OCI-LY7 (cell line): ENCODE results near the gene CFAP73. TPM values are rescaled to one million over a fixed set of nuclear protein-coding genes. Genes with fewer than 3 reads are reported as not detected.
A peak's percentile ranks its signal among the peaks of the same experiment; 100 is the strongest.

Experiments
- Bru-seq: library from RNA; stranded (reverse); fragments of 400-500 nt; gene quantifications from one replicate; lab custom pipeline; 2021; lab: Mats Ljungman, UMichigan
- BruChase-seq, 2 experiments: library from RNA; stranded (reverse); fragments of 400-500 nt; gene quantifications; one replicate each; lab custom pipeline; 2021; lab: Mats Ljungman, UMichigan
- BruUV-seq: library from RNA; stranded (reverse); fragments of 400-500 nt; replicated peaks from 2 replicates; lab custom pipeline; 2021; lab: Mats Ljungman, UMichigan
- CTCF ChIA-PET: fragments of 300-600 bp; sonication (Branson Sonifier 250); formaldehyde crosslinking; loops from one replicate; lab custom pipeline; 2022; ENCODE audit warnings: antibody characterized with exemption; ENCODE audit not compliant: unreplicated experiment; lab: Charles Lee
- POLR2A ChIA-PET: fragments of 300-600 bp; sonication (Branson Sonifier 250); formaldehyde crosslinking; loops from one replicate; lab custom pipeline; 2022; ENCODE audit warnings: antibody characterized with exemption; lab: Charles Lee
- DNase-seq: peaks from one replicate; pipeline ENCODE4 v3.0.0-alpha.2; 2015; ENCODE audit warnings: low spot score
- H2AFZ ChIP-seq: fragments of 200-600 bp; sonication (generic), shearing (Covaris generic); 2 replicates; pipeline ENCODE4 v1.6.1; 2014; ENCODE audit warnings: mild to moderate bottlenecking, antibody characterized with exemption, low read length, moderate library complexity
- H3K27ac ChIP-seq: fragments of 200-600 bp; sonication (generic); 2 replicates; pipeline ENCODE4 v1.5.1; 2014; ENCODE audit warnings: mixed run types, low read depth, mild to moderate bottlenecking, moderate library complexity, low read length, inconsistent platforms; ENCODE audit not compliant: poor library complexity, severe bottlenecking
- H3K36me3 ChIP-seq: fragments of 200-600 bp; sonication (generic); 2 replicates; pipeline ENCODE4 v1.6.1; 2014; ENCODE audit warnings: mild to moderate bottlenecking, antibody characterized with exemption, low read length, moderate library complexity, mixed read lengths; ENCODE audit not compliant: insufficient read depth
- H3K4me1 ChIP-seq: fragments of 200-600 bp; sonication (generic); 2 replicates; pipeline ENCODE4 v1.5.1; 2014; ENCODE audit warnings: mild to moderate bottlenecking, low read length; ENCODE audit not compliant: insufficient read depth, poor library complexity, severe bottlenecking
- H3K4me2 ChIP-seq: fragments of 200-600 bp; sonication (generic); 2 replicates; pipeline ENCODE4 v1.6.1; 2014; ENCODE audit warnings: mild to moderate bottlenecking, low read length
- H3K4me3 ChIP-seq: fragments of 200-600 bp; sonication (generic); 2 replicates; pipeline ENCODE4 v1.5.1; 2014; ENCODE audit warnings: mild to moderate bottlenecking, low read depth, low read length; ENCODE audit not compliant: poor library complexity, severe bottlenecking
- H3K79me2 ChIP-seq: fragments of 200-600 bp; sonication (generic); 2 replicates; pipeline ENCODE4 v1.6.1; 2016; ENCODE audit warnings: low read depth, mild to moderate bottlenecking, low read length, moderate library complexity, mixed read lengths; ENCODE audit not compliant: insufficient read depth
- H3K9me2 ChIP-seq: fragments of 200-600 bp; sonication (generic); 2 replicates; pipeline ENCODE4 v1.6.1; 2016; ENCODE audit warnings: mild to moderate bottlenecking, low read length, mixed read lengths; ENCODE audit not compliant: insufficient read depth
- H3K9me3 ChIP-seq: fragments of 200-600 bp; sonication (generic); 2 replicates; pipeline ENCODE4 v1.6.1; 2014; ENCODE audit warnings: mild to moderate bottlenecking, mixed run types, low read length, mixed read lengths
- H4K20me1 ChIP-seq: fragments of 200-600 bp; sonication (generic); 2 replicates; pipeline ENCODE4 v1.6.1; 2014; ENCODE audit warnings: mild to moderate bottlenecking, antibody characterized with exemption, low read length, moderate library complexity, mixed read lengths; ENCODE audit not compliant: insufficient read depth
- EZH2phosphoT487 ChIP-seq: fragments of 200-600 bp; sonication (generic); IDR thresholded peaks from 2 replicates; pipeline ENCODE4 v1.6.1; 2018; ENCODE audit warnings: low read depth, borderline replicate concordance, mild to moderate bottlenecking, mixed run types, antibody characterized with exemption, low read length, moderate library complexity, mixed read lengths
- intact Hi-C: fragments of 100-400 bp; cut with micrococcal nuclease; formaldehyde crosslinking; loops from one replicate; pipeline ENCODE4 v1.10.0; 2022; ENCODE audit not compliant: unreplicated experiment
- long read RNA-seq: library from polyadenylated mRNA; stranded (forward); transcript quantifications from one replicate; pipeline ENCODE4 v2.0.0, GENCODE V29; 2022
- total RNA-seq, 2 experiments: library from RNA; depleted of rRNA in 1 of 2; stranded (reverse); fragments of >200 nt in 1 of 2; shearing (Covaris generic) in 1 of 2; gene quantifications; 2 replicates each; pipeline ENCODE4 v1.2.3, GENCODE V29; 2014 to 2022
- TF ChIP-seq, protein P1 (sequence below): fragments of 200-600 bp; sonication (generic); conservative IDR thresholded peaks from 2 replicates; pipeline ENCODE4 v1.5.1; 2014; ENCODE audit warnings: mild to moderate bottlenecking, antibody characterized with exemption, low read length, moderate library complexity, mixed read lengths

CFAP73 gene
- 14.0 and 26.9 TPM in 2 replicates for total RNA-seq (2014; rRNA removed; shearing (Covaris generic))
- 37.4 and 39.2 TPM in 2 replicates for total RNA-seq (2022)
- percentile 70 among the genes with signal in this experiment for Bru-seq, nascent RNA
- BruChase-seq, experiment 1, labeled RNA remaining after a 6-hour chase = percentile 58 among the genes with signal in this experiment
- percentile 66 among the genes with signal in this experiment for BruChase-seq, experiment 2, labeled RNA remaining after a 2-hour chase
- long read RNA-seq, transcript CFAP73-203 (5 exons, 1,287 nt) = major isoform, 43 of 88 reads
- long read RNA-seq, partial matches to known transcripts = 5 of 88 reads
- long read RNA-seq, other reads (novel, unspliced or antisense) = 40 of 88 reads

DNA sequence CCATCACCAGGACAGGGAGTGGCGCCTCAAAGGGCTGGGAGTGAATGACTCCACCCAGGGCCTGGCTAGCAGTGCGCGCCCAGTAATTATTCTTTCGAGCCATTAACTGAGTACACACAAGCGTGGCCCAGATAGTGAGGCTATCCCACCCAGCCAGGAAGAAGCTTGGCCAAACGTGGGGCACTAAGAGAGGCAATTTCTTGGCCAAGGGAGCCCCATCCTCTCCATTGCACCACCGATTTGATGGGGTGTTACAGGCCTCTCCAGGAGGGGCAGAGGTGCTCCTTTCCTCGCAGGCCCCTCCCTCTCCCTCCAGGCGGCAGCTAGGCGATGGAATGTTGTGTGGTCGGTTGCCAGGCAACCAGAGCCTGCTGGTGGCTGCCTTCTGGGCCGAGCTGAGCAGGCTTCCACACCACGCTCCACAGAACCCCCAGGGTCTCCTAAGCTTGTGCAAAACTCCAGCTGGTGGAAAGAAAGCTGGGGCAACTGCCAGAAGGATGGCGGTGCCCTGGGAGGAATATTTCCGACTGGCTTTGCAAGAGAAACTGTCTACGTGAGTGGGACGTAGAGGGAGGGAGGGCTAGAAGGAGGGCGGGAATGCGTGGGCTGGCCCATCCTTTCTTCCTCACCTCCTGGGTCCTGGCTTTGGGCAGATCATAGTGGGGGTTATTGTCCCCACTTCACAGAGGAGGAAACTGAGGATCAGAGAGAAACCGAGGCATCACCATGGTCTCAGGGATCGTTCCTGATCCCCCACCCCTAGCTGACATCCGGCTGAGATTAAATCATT is at the start of gene CFAP73:
Gene CFAP73 (plus strand): TSS at position 364 of the 790 bp plus-strand sequence. CDS start 134 bp downstream, at position 498.
- 0 out of 2 replicates have a peak within 1 kb of the TSS, but pooled peaks have one; percentile 3 for H3K4me2 ChIP-seq
- intact Hi-C loops = loop anchor here (5.0 kb wide), 1 partner anchor 247 kb away; no protein-coding TSS in a partner anchor
- H3K36me3 ChIP-seq = 0 out of 2 replicates have a peak, but pooled peaks cover 2% of the 10 kb centered on the region
- H3K9me3 ChIP-seq = no peaks in the 10 kb centered on the region
- TF ChIP-seq, protein P1, sequence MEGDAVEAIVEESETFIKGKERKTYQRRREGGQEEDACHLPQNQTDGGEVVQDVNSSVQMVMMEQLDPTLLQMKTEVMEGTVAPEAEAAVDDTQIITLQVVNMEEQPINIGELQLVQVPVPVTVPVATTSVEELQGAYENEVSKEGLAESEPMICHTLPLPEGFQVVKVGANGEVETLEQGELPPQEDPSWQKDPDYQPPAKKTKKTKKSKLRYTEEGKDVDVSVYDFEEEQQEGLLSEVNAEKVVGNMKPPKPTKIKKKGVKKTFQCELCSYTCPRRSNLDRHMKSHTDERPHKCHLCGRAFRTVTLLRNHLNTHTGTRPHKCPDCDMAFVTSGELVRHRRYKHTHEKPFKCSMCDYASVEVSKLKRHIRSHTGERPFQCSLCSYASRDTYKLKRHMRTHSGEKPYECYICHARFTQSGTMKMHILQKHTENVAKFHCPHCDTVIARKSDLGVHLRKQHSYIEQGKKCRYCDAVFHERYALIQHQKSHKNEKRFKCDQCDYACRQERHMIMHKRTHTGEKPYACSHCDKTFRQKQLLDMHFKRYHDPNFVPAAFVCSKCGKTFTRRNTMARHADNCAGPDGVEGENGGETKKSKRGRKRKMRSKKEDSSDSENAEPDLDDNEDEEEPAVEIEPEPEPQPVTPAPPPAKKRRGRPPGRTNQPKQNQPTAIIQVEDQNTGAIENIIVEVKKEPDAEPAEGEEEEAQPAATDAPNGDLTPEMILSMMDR = no peak
- no peak for TF ChIP-seq EZH2phosphoT487
- CTCF ChIA-PET = no interaction called here
- no peaks in the 10 kb centered on the region for H4K20me1 ChIP-seq
- POLR2A ChIA-PET = interaction anchor here (0.6 to 0.8 kb wide), 3 partner anchors 12 to 54 kb away, joined by 3 to 4 read pairs (median 4); no protein-coding TSS in a partner anchor
- H3K27ac ChIP-seq = no peak within 1 kb of the TSS
- no peak for DNase-seq
- no TSS peak for BruUV-seq
- H3K9me2 ChIP-seq = no peaks in the 10 kb centered on the region
- H3K79me2 ChIP-seq = peaks cover 11% of the 10 kb centered on the region; the same call in 1 of the 2 replicates
- H3K4me3 ChIP-seq = no peak within 1 kb of the TSS
- no peak within 1 kb of the TSS for H2AFZ ChIP-seq
- peaks cover 39% of the 10 kb centered on the region for H3K4me1 ChIP-seq

DNA sequence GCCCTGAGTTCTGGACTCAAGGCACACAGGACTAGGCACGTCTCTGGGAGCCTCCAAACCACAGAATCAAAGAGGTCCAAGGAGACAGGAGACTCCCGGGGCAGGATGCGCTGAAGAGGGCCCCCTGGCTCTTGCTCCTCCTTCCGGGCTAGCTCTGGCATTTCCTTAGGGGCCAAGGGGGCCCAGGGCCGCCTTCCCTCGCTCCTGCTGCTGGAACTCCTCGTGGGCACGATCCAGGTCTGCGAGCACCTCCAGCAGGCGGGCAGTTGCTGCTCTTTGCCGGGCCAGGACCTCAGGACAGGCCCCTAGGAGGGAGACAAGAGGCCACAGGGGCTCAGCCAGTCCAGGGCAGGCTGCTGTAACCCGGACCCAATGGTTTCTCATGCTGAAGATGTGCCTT is 49.8 kb upstream of the CFAP73 start:
- H4K20me1 ChIP-seq = no peaks in the 10 kb centered on the region
- H3K4me1 ChIP-seq = peaks cover 79% of the 10 kb centered on the region
- peaks cover 88% of the 10 kb centered on the region for H3K36me3 ChIP-seq
- no peaks in the 10 kb centered on the region for H3K9me2 ChIP-seq
- CTCF ChIA-PET = interaction anchor here (1.3 to 2.9 kb wide), 2 partner anchors 51 to 55 kb away, joined by 3 to 8 read pairs; no protein-coding TSS in a partner anchor
- H2AFZ ChIP-seq = no peak overlapping the region
- intact Hi-C loops = loop anchor here (2.0 kb wide), 3 partner anchors 25 to 53 kb away; partner anchors contain the start of gene RASAL1
- no TSS peak for BruUV-seq
- H3K9me3 ChIP-seq = no peaks in the 10 kb centered on the region
- H3K4me2 ChIP-seq = no peak overlapping the region
- H3K27ac ChIP-seq = peak overlapping the region; percentile 88
- DNase-seq = no peak
- no peak overlapping the region for H3K4me3 ChIP-seq
- TF ChIP-seq, protein P1 = no peak
- no peak for TF ChIP-seq EZH2phosphoT487
- H3K79me2 ChIP-seq = no peaks in the 10 kb centered on the region
- POLR2A ChIA-PET = interaction anchor here (0.7 to 1.1 kb wide), 3 partner anchors 36 to 73 kb away, joined by 3 to 4 read pairs (median 3); partner anchors contain the start of gene RASAL1
